ENCODE results near the gene TCF20. TPM values are rescaled to one million over a fixed set of nuclear protein-coding genes. Genes with fewer than 3 reads are reported as not detected.

The TCF20 gene
- total RNA-seq, 2 donors from 2014 or later = 17.8 to 19.7 TPM

DNA sequence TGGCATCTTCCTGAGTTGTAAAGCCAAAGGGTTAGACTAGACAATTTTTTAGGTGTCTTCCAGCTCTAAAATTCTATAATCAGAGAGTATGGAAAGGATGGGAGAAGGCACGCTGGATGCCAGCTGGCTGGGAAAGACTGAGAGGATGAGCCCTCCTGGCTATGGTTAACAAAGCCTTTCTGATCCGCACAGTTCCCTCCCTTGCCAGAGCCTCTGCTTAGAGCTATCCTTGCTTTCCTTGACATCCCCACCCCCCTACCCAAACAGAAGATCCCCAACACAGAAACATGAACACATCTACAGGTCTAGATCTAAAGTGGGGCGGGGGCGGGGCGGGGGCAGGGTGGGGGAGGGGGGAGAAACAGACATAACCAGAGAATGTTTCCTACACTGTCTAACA lies 6.5 kb downstream of the TCF20 start:
- peaks cover 14% of the 10 kb centered on the region for H3K4me1 ChIP-seq
- H3K9me3 ChIP-seq = no peaks in the 10 kb centered on the region
- no peaks in the 10 kb centered on the region for H3K36me3 ChIP-seq (replicated peaks in 1 of 2; ENCODE audit: insufficient read depth in 1 of 2, low read depth in 2 of 2)
- 88 to 90% methylated on average over 5 of the region's 5 CpGs for WGBS, 2 donors
- H3K27me3 ChIP-seq = no peaks in the 10 kb centered on the region
- intact Hi-C loops (cut with DNase I) = no loop called here
- DNase-seq (no peak), ATAC-seq (no peak)
- no peak overlapping the region for H3K27ac ChIP-seq
- no peak for TF ChIP-seq POLR2A (IDR thresholded peaks at IDR 0.05)
- TF ChIP-seq, protein P1, sequence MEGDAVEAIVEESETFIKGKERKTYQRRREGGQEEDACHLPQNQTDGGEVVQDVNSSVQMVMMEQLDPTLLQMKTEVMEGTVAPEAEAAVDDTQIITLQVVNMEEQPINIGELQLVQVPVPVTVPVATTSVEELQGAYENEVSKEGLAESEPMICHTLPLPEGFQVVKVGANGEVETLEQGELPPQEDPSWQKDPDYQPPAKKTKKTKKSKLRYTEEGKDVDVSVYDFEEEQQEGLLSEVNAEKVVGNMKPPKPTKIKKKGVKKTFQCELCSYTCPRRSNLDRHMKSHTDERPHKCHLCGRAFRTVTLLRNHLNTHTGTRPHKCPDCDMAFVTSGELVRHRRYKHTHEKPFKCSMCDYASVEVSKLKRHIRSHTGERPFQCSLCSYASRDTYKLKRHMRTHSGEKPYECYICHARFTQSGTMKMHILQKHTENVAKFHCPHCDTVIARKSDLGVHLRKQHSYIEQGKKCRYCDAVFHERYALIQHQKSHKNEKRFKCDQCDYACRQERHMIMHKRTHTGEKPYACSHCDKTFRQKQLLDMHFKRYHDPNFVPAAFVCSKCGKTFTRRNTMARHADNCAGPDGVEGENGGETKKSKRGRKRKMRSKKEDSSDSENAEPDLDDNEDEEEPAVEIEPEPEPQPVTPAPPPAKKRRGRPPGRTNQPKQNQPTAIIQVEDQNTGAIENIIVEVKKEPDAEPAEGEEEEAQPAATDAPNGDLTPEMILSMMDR (IDR thresholded peaks at IDR 0.05) = no peak
- H3K4me3 ChIP-seq = no peak overlapping the region

GRCh38 chr22:42262964-42263363 lies 7.5 kb downstream of the TCF20 start:
- H3K36me3 ChIP-seq (replicated peaks in 1 of 2; ENCODE audit: insufficient read depth in 1 of 2, low read depth in 2 of 2) = no peaks in the 10 kb centered on the region
- DNase-seq = no peak

GRCh38 chr22:42261296-42261695 lies 9.2 kb downstream of the TCF20 start:
- Histone ChIP-seq H3K9me3 (no peaks in the 10 kb centered on the region), H3K27me3 (no peaks in the 10 kb centered on the region), H3K36me3 (replicated peaks in 1 of 2; ENCODE audit: insufficient read depth in 1 of 2, low read depth in 2 of 2) (no peaks in the 10 kb centered on the region), H3K4me3 (no peak overlapping the region), H3K27ac (no peak overlapping the region), H3K4me1 (peaks cover 10% of the 10 kb centered on the region)
- TF ChIP-seq, protein P1 (IDR thresholded peaks at IDR 0.05) = no peak
- no peak for TF ChIP-seq POLR2A (IDR thresholded peaks at IDR 0.05)
- ATAC-seq (no peak), DNase-seq (no peak)
- intact Hi-C loops (cut with DNase I) = no loop called here
- WGBS, 2 donors = 30 to 40% methylated on average over 1 of the region's 1 CpG

More at GRCh38 chr22:42262964-42263363, 7.5 kb downstream of the TCF20 start:
- WGBS, 2 donors = 50 to 66% methylated on average over 4 of the region's 4 CpGs
- Histone ChIP-seq H3K9me3 (no peaks in the 10 kb centered on the region), H3K27me3 (no peaks in the 10 kb centered on the region), H3K4me3 (no peak overlapping the region), H3K4me1 (peaks cover 7% of the 10 kb centered on the region), H3K27ac (no peak overlapping the region)
- TF ChIP-seq, protein P1 (IDR thresholded peaks at IDR 0.05) = no peak
- no peak for TF ChIP-seq POLR2A (IDR thresholded peaks at IDR 0.05)
- ATAC-seq = no peak
- intact Hi-C loops (cut with DNase I) = no loop called here

- Histone ChIP-seq H3K27me3 (no peaks in the 10 kb centered on the region), H3K4me1 (peaks cover 14% of the 10 kb centered on the region), H3K9me3 (no peaks in the 10 kb centered on the region), H3K4me3 (no peak overlapping the region), H3K27ac (no peak overlapping the region), H3K36me3 (replicated peaks in 1 of 2; ENCODE audit: insufficient read depth in 1 of 2, low read depth in 2 of 2) (no peaks in the 10 kb centered on the region)
- 89 to 91% methylated on average over 5 of the region's 5 CpGs for WGBS, 2 donors
- no peak for DNase-seq
- TF ChIP-seq, protein P1 (IDR thresholded peaks at IDR 0.05) = no peak
- TF ChIP-seq POLR2A (IDR thresholded peaks at IDR 0.05) = no peak
- ATAC-seq = no peak
- intact Hi-C loops (cut with DNase I) = no loop called here
Measured at GRCh38 chr22:42258126-42258525, 12.3 kb downstream of the TCF20 start.

- no peaks in the 10 kb centered on the region for H3K9me3 ChIP-seq
- H3K36me3 ChIP-seq (replicated peaks in 1 of 2; ENCODE audit: insufficient read depth in 1 of 2, low read depth in 2 of 2) = no peaks in the 10 kb centered on the region
- intact Hi-C loops (cut with DNase I) = no loop called here
- H3K27me3 ChIP-seq = no peaks in the 10 kb centered on the region
- 86 to 90% methylated on average over 2 of the region's 2 CpGs for WGBS, 2 donors
- no peak overlapping the region for H3K4me3 ChIP-seq
- TF ChIP-seq POLR2A (IDR thresholded peaks at IDR 0.05) = no peak
- H3K27ac ChIP-seq = no peak overlapping the region
- DNase-seq (no peak), ATAC-seq (no peak)
- H3K4me1 ChIP-seq = peaks cover 14% of the 10 kb centered on the region
Measured at GRCh38 chr22:42257386-42257785, 13.1 kb downstream of the TCF20 start.
